Endothelial cell of umbilical vein (primary cell): ENCODE results near the gene RBM22. TPM values are rescaled to one million over a fixed set of nuclear protein-coding genes. Genes with fewer than 3 reads are reported as not detected.

Source experiments
- BruUV-seq: library from RNA; stranded (reverse); fragments of 400-500 nt; replicated peaks from 2 replicates; lab custom pipeline; 2021; lab: Mats Ljungman, UMichigan
- CTCF ChIA-PET: fragments of 300-600, 350-600 bp; sonication (Branson Sonifier 250); formaldehyde crosslinking; loops from one replicate; lab custom pipeline; 2021; ENCODE audit warnings: antibody characterized with exemption, inconsistent platforms; lab: Charles Lee
- POLR2A ChIA-PET: fragments of 300-600, 350-600 bp; sonication (Branson Sonifier 250); formaldehyde crosslinking; loops from one replicate; lab custom pipeline; 2021; ENCODE audit warnings: antibody characterized with exemption, inconsistent platforms; lab: Charles Lee
- DNase-seq: peaks from one replicate; pipeline ENCODE4 v3.0.0-alpha.2; 2011; ENCODE audit warnings: low read depth, low spot score
- FAIRE-seq: peaks from 2 replicates; lab custom pipeline; 2011; peaks lifted over from hg19 to GRCh38; lab: Jason Lieb, UNC
- H2AFZ ChIP-seq: 2 replicates; pipeline ENCODE4 v1.6.0; 2012; ENCODE audit warnings: low read depth, low read length, control low read depth, inconsistent platforms
- H3K27ac ChIP-seq: 2 replicates; pipeline ENCODE4 v1.5.1; 2011; ENCODE audit warnings: low read depth, mild to moderate bottlenecking, control low read depth, low read length, moderate library complexity; ENCODE audit not compliant: insufficient read depth
- H3K27me3 ChIP-seq, 2 experiments: 2 replicates each; pipeline versions ENCODE4 v1.6.0 to v1.6.1; 2011; ENCODE audit warnings: low read length in 2 of 2, mixed read lengths in 1 of 2; ENCODE audit not compliant: control insufficient read depth in 2 of 2, insufficient read depth in 2 of 2
- H3K36me3 ChIP-seq, 2 experiments: 2 replicates in 1 of 2; 3 replicates in 1 of 2; pipeline ENCODE4 v1.5.1; 2011; ENCODE audit warnings: low read length in 2 of 2, mild to moderate bottlenecking in 1 of 2, moderate library complexity in 1 of 2; ENCODE audit not compliant: control insufficient read depth in 2 of 2, insufficient read depth in 2 of 2; ENCODE audit errors: extremely low read depth in 1 of 2
- H3K4me1 ChIP-seq: 3 replicates; pipeline ENCODE4 v1.5.1; 2011; ENCODE audit warnings: mild to moderate bottlenecking, low read length; ENCODE audit not compliant: control insufficient read depth, insufficient read depth; ENCODE audit errors: extremely low read depth
- H3K4me2 ChIP-seq: 2 replicates; pipeline ENCODE4 v1.6.1; 2011; ENCODE audit warnings: low read length, control low read depth, mixed read lengths; ENCODE audit not compliant: insufficient read depth
- H3K4me3 ChIP-seq, 3 experiments: fragments of 200-600 bp in 1 of 3; sonication (generic), shearing (Covaris generic) in 1 of 3; replicated peaks in 1 of 3; 2 replicates each; pipeline ENCODE4 v1.5.1; 2011 to 2016; ENCODE audit warnings: control low read depth in 3 of 3, low read length in 3 of 3, mild to moderate bottlenecking in 2 of 3, inconsistent platforms in 1 of 3, low read depth in 1 of 3, moderate library complexity in 1 of 3; ENCODE audit not compliant: insufficient read depth in 1 of 3
- H3K79me2 ChIP-seq: 2 replicates; pipeline ENCODE4 v1.6.0; 2012; ENCODE audit warnings: low read length, inconsistent platforms; ENCODE audit not compliant: control insufficient read depth, insufficient read depth
- H3K9ac ChIP-seq: replicated peaks from 2 replicates; pipeline ENCODE3; 2011; ENCODE audit warnings: low read length, control low read depth; ENCODE audit not compliant: insufficient read depth; ENCODE audit errors: extremely low read depth
- H3K9me1 ChIP-seq: replicated peaks from 3 replicates; pipeline ENCODE4 v1.6.0; 2011; ENCODE audit warnings: mild to moderate bottlenecking, low read length; ENCODE audit not compliant: control insufficient read depth, insufficient read depth; ENCODE audit errors: extremely low read depth
- H3K9me3 ChIP-seq: replicated peaks from 2 replicates; pipeline ENCODE4 v1.5.1; 2012; ENCODE audit warnings: low read length, inconsistent platforms; ENCODE audit not compliant: control insufficient read depth, insufficient read depth
- H4K20me1 ChIP-seq: replicated peaks from 2 replicates; pipeline ENCODE3; 2011; ENCODE audit warnings: mild to moderate bottlenecking, low read length; ENCODE audit not compliant: control insufficient read depth, insufficient read depth; ENCODE audit errors: extremely low read depth
- EZH2 ChIP-seq: IDR thresholded peaks from 2 replicates; pipeline ENCODE4 v1.6.1; 2012; ENCODE audit warnings: borderline replicate concordance, low read depth, mild to moderate bottlenecking, moderate library complexity, low read length, inconsistent platforms; ENCODE audit not compliant: severe bottlenecking
- FOS ChIP-seq: IDR thresholded peaks from 2 replicates; pipeline ENCODE4 v1.6.1; 2011; ENCODE audit warnings: mild to moderate bottlenecking, low read length, moderate library complexity, borderline replicate concordance; ENCODE audit not compliant: insufficient read depth
- GATA2 ChIP-seq: IDR thresholded peaks from 2 replicates; pipeline ENCODE4 v1.7.0; 2011; ENCODE audit warnings: low read depth, mild to moderate bottlenecking, moderate library complexity, mixed read lengths, low read length; ENCODE audit not compliant: insufficient read length, insufficient read depth
- JUN ChIP-seq: IDR thresholded peaks from 2 replicates; pipeline ENCODE4 v1.6.1; 2011; ENCODE audit warnings: borderline replicate concordance, low read depth; ENCODE audit not compliant: insufficient read length, insufficient read depth
- MYC ChIP-seq: IDR thresholded peaks from one replicate; pipeline ENCODE4 v1.6.1; 2011; ENCODE audit warnings: mild to moderate bottlenecking, low read depth, low read length
- POLR2A ChIP-seq: IDR thresholded peaks from 2 replicates; pipeline ENCODE4 v1.6.1; 2012; ENCODE audit warnings: low read depth, mild to moderate bottlenecking, control low read depth, low read length
- POLR2AphosphoS5 ChIP-seq: IDR thresholded peaks from 2 replicates; pipeline ENCODE4 v1.6.1; 2012; ENCODE audit warnings: low read depth, mild to moderate bottlenecking, control low read depth, low read length, moderate library complexity; ENCODE audit not compliant: insufficient read depth
- dilution Hi-C: fragments of 300-500 bp; cut with MboI; formaldehyde crosslinking; loops from one replicate; pipeline ENCODE4 v1.15.0; 2019; ENCODE audit warnings: low sequenced_read_pairs; ENCODE audit not compliant: extremely low pct_ligation_motif_present
- intact Hi-C: fragments of 100-400 bp; cut with micrococcal nuclease; formaldehyde crosslinking; loops from one replicate; pipeline ENCODE4 v1.10.0; 2022
- polyA plus RNA-seq, 4 experiments: library from polyadenylated mRNA; depleted of rRNA in 3 of 4; stranded (reverse) in 3 of 4; unstranded in 1 of 4; fragments of >200 nt; gene quantifications; 2 replicates each; pipeline versions ENCODE4 v1.2.1 to v1.2.3, GENCODE V29; 2011 to 2012; ENCODE audit warnings: missing spikeins in 1 of 4
- total RNA-seq: library from RNA; stranded (reverse); gene quantifications from 2 replicates; pipeline ENCODE4 v1.2.3, GENCODE V29; 2021
- TF ChIP-seq, protein P1 (sequence below): IDR thresholded peaks from 2 replicates; pipeline ENCODE4 v1.6.1; 2011; ENCODE audit not compliant: insufficient read depth, insufficient read length

RBM22 gene
- total and polyA plus RNA-seq, 2 donors (not counting 3 experiments of a cell fraction or from before 2014, with no cell fraction given) = 41.8 to 51.2 TPM

DNA sequence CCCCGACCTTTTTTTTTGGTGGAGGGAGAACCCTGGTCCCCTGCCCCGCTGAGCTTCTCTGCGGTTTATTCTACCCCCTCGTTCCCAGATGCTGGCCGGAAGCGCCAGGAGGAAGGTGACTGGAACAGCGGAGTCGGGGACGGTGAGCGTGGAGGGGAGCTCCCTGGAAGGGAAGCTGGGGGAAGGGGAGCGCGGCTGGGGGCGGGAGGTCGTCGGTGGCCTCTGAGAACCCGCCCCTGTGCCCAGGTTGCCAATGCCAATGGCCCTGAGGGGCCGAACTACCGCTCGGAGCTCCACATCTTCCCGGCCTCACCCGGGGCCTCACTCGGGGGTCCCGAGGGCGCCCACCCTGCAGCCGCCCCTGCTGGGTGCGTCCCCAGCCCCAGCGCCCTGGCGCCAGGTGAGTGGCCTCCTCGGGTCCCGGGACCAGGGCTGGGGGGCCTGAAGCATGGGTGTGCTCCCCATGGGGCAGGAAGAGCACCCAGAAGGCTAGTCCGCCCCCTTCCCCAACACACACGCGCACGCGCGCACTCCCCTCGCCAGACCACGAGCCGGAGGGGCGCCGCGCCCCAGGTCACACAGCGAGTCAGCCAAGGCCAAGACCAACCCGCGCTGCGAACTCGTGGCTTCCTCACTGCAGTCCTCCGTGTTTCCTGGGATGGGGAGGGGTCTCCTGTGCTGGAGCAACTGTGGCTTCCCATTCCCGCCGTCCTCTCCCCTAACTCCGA is 29.2 kb downstream of the RBM22 start:
- Histone ChIP-seq H3K9ac (peak overlapping the region; percentile 46), H3K4me1 (peaks cover 13% of the 10 kb centered on the region), H4K20me1 (no peaks in the 10 kb centered on the region), H3K4me2 (peak overlapping the region; percentile 65), H3K79me2 (no peaks in the 10 kb centered on the region), H3K27me3 (peaks cover 12% of the 10 kb centered on the region in 2 experiments), H3K9me1 (no peaks in the 10 kb centered on the region), H3K36me3 (no peaks in the 10 kb centered on the region), H3K27ac (no peak overlapping the region), H2AFZ (peak overlapping the region; percentile 99), H3K9me3 (no peaks in the 10 kb centered on the region), H3K4me3 (peak overlapping the region; percentile 43 to 55 (median 53))
- DNase-seq = no peak
- POLR2A ChIA-PET = no interaction called here
- CTCF ChIA-PET = interaction anchor here (1.0 to 3.0 kb wide), 4 partner anchors 10 to 112 kb away, joined by 4 to 16 read pairs (median 6); partner anchors contain the start of genes MYOZ3 and RBM22
- dilution Hi-C loops = no loop called here
- TF ChIP-seq EZH2 (no peak), FOS (no peak), MYC (no peak), POLR2A (no peak), JUN (no peak), GATA2 (no peak), POLR2AphosphoS5 (no peak)
- TF ChIP-seq, protein P1, sequence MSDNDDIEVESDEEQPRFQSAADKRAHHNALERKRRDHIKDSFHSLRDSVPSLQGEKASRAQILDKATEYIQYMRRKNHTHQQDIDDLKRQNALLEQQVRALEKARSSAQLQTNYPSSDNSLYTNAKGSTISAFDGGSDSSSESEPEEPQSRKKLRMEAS = no peak
- intact Hi-C loops = no loop called here
- FAIRE-seq = no peak
- no TSS peak for BruUV-seq
